ENCODE results near the gene ORC3. TPM values are rescaled to one million over a fixed set of nuclear protein-coding genes. Genes with fewer than 3 reads are reported as not detected.

The ORC3 gene
- total RNA-seq, 1 experiment from 2014 or later, result 46.5 TPM

DNA sequence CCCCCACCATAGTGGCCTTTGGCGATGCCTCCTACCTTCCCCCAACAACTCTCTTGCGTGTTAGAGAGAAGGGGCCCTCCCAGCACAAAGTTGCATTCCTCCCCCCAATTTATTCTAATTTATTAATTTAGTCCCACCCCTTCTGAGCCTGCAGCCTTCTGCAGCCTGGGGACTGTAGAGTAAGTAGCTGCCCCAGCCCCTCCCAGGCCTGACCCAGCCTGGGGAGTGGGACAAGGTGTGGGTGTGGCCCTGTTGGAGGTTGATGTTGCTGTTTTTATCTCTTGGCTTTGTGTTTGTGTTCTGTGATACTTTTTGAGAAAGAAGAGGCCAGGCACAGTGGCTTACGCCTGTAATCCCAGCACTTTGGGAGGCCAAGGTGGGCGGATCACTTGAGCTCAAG, 49.4 kb downstream of the ORC3 start:
- POLR2A ChIA-PET (ENCODE audit: low non-redundant PET), result no interaction called here
- no peak for TF ChIP-seq CTCF (conservative IDR thresholded peaks at IDR 0.05; ENCODE audit: low read depth, low read length)
- no peak for TF ChIP-seq EZH2 (IDR thresholded peaks at IDR 0.05; ENCODE audit: borderline replicate concordance, low read depth, low read length, poor library complexity, severe bottlenecking)
- Histone ChIP-seq H3K36me3 (ENCODE audit: insufficient read depth, low read length, poor library complexity, severe bottlenecking) (peaks cover 8% of the 10 kb centered on the region), H3K27ac (ENCODE audit: low read depth, low read length, poor library complexity, severe bottlenecking) (no peak overlapping the region), H3K27me3 (replicated peaks; ENCODE audit: insufficient read depth, low read depth, low read length, poor library complexity) (no peaks in the 10 kb centered on the region), H3K4me3 (ENCODE audit: low read depth, low read length, poor library complexity, severe bottlenecking) (no peak overlapping the region), H3K4me1 (ENCODE audit: insufficient read depth, low read length, poor library complexity, severe bottlenecking) (no peaks in the 10 kb centered on the region), H3K9me3 (ENCODE audit: low read depth, low read length, poor library complexity, severe bottlenecking) (no peaks in the 10 kb centered on the region)
- BruUV-seq (replicated peaks), result no TSS peak
- no peak for DNase-seq (ENCODE audit: low spot score)
- CTCF ChIA-PET, result no interaction called here
- intact Hi-C loops (cut with micrococcal nuclease; ENCODE audit: unreplicated experiment), result no loop called here

- DNase-seq (ENCODE audit: low spot score), result no peak
- CTCF ChIA-PET, result no interaction called here
Measured at GRCh38 chr6:87641065-87641692, 51.2 kb downstream of the ORC3 start.

GRCh38 chr6:87645080-87645479, 55.1 kb downstream of the ORC3 start:
- Histone ChIP-seq H3K27me3 (replicated peaks; ENCODE audit: insufficient read depth, low read depth, low read length, poor library complexity) (no peaks in the 10 kb centered on the region), H3K4me3 (ENCODE audit: low read depth, low read length, poor library complexity, severe bottlenecking) (no peak overlapping the region), H3K4me1 (ENCODE audit: insufficient read depth, low read length, poor library complexity, severe bottlenecking) (no peaks in the 10 kb centered on the region), H3K9me3 (ENCODE audit: low read depth, low read length, poor library complexity, severe bottlenecking) (no peaks in the 10 kb centered on the region), H3K27ac (ENCODE audit: low read depth, low read length, poor library complexity, severe bottlenecking) (no peak overlapping the region), H3K36me3 (ENCODE audit: insufficient read depth, low read length, poor library complexity, severe bottlenecking) (no peaks in the 10 kb centered on the region)
- POLR2A ChIA-PET (ENCODE audit: low non-redundant PET), result no interaction called here
- CTCF ChIA-PET, result no interaction called here
- TF ChIP-seq EZH2 (IDR thresholded peaks at IDR 0.05; ENCODE audit: borderline replicate concordance, low read depth, low read length, poor library complexity, severe bottlenecking), result no peak
- TF ChIP-seq CTCF (conservative IDR thresholded peaks at IDR 0.05; ENCODE audit: low read depth, low read length), result no peak
- no peak for DNase-seq (ENCODE audit: low spot score)
- BruUV-seq (replicated peaks), result no TSS peak
- intact Hi-C loops (cut with micrococcal nuclease; ENCODE audit: unreplicated experiment), result no loop called here

More at GRCh38 chr6:87641065-87641692, 51.2 kb downstream of the ORC3 start:
- Histone ChIP-seq H3K4me1 (ENCODE audit: insufficient read depth, low read length, poor library complexity, severe bottlenecking) (no peaks in the 10 kb centered on the region), H3K27ac (ENCODE audit: low read depth, low read length, poor library complexity, severe bottlenecking) (no peak overlapping the region), H3K27me3 (replicated peaks; ENCODE audit: insufficient read depth, low read depth, low read length, poor library complexity) (no peaks in the 10 kb centered on the region), H3K9me3 (ENCODE audit: low read depth, low read length, poor library complexity, severe bottlenecking) (no peaks in the 10 kb centered on the region), H3K4me3 (ENCODE audit: low read depth, low read length, poor library complexity, severe bottlenecking) (no peak overlapping the region), H3K36me3 (ENCODE audit: insufficient read depth, low read length, poor library complexity, severe bottlenecking) (peaks cover 8% of the 10 kb centered on the region)
- TF ChIP-seq EZH2 (IDR thresholded peaks at IDR 0.05; ENCODE audit: borderline replicate concordance, low read depth, low read length, poor library complexity, severe bottlenecking), result no peak
- TF ChIP-seq CTCF (conservative IDR thresholded peaks at IDR 0.05; ENCODE audit: low read depth, low read length), result no peak
- intact Hi-C loops (cut with micrococcal nuclease; ENCODE audit: unreplicated experiment), result no loop called here
- POLR2A ChIA-PET (ENCODE audit: low non-redundant PET), result no interaction called here
- no TSS peak for BruUV-seq (replicated peaks)
